ENCODE measurements around the gene IRGC. TPM values are rescaled to one million over a fixed set of nuclear protein-coding genes. Genes with fewer than 3 reads are reported as not detected.

IRGC gene
- total RNA-seq, 1 experiment from 2014 or later: not detected

- Histone ChIP-seq H3K23ac (ENCODE audit: insufficient read length, low read depth, low read length) (no peak overlapping the region), H2BK120ac (ENCODE audit: low read depth, low read length, poor library complexity, severe bottlenecking) (no peak overlapping the region), H3K14ac (ENCODE audit: insufficient read depth, low read length) (no peak overlapping the region), H3K23me2 (ENCODE audit: insufficient read length, low read depth, low read length, poor library complexity, severe bottlenecking) (peaks cover 12% of the 10 kb centered on the region), H4K5ac (ENCODE audit: insufficient read length, low read depth, low read length) (no peak overlapping the region), H2BK12ac (ENCODE audit: insufficient read length, low read depth, low read length) (no peak overlapping the region), H3K4ac (ENCODE audit: low read depth, low read length) (no peak overlapping the region), H2BK15ac (ENCODE audit: low read depth, low read length) (no peak overlapping the region), H4K8ac (replicated peaks; ENCODE audit: insufficient read length, low read depth, low read length) (no peak overlapping the region), H3K18ac (ENCODE audit: insufficient read length, low read depth, low read length) (no peak overlapping the region), H2BK5ac (ENCODE audit: insufficient read length, low read length) (no peak overlapping the region), H3K27ac (ENCODE audit: insufficient read length, low read depth, low read length) (no peak overlapping the region), H3T11ph (ENCODE audit: low read length) (no peak overlapping the region), H3K4me2 (ENCODE audit: insufficient read depth, insufficient read length, low read length) (no peak overlapping the region), H3K9ac (ENCODE audit: extremely low read depth, insufficient read length, low read length) (no peak overlapping the region), H3K4me1 (ENCODE audit: insufficient read depth, low read length) (no peaks in the 10 kb centered on the region), H3K27me3 (ENCODE audit: insufficient read depth, low read length) (no peaks in the 10 kb centered on the region; the same call in 1 of the 2 replicates), H3K9me3 (ENCODE audit: control insufficient read depth, low read depth, low read length) (no peaks in the 10 kb centered on the region), H2AFZ (ENCODE audit: low read length) (no peak overlapping the region), H4K20me1 (ENCODE audit: control insufficient read depth, insufficient read depth, insufficient read length) (no peaks in the 10 kb centered on the region), H2AK5ac (ENCODE audit: insufficient read length, low read length) (no peak overlapping the region), H3K79me2 (ENCODE audit: insufficient read depth, low read length) (0 out of 2 replicates have a peak, but pooled peaks cover 3% of the 10 kb centered on the region), H4K91ac (ENCODE audit: insufficient read length, low read depth, low read length) (no peak overlapping the region), H3K56ac (ENCODE audit: insufficient read length, low read depth, low read length) (no peak overlapping the region), H2BK20ac (ENCODE audit: low read depth, low read length, poor library complexity, severe bottlenecking) (no peak overlapping the region), H3K79me1 (ENCODE audit: insufficient read depth, low read depth, low read length, poor library complexity, severe bottlenecking) (no peaks in the 10 kb centered on the region)
- no peak for TF ChIP-seq CTCF (conservative IDR thresholded peaks at IDR 0.05)
- H3K9me3 Mint-ChIP-seq: no peaks in the 10 kb centered on the region; a peak in 2 of 5 replicates
- DNase-seq: no peak
- H3K27me3 Mint-ChIP-seq (ENCODE audit: low read depth): no peaks in the 10 kb centered on the region
- no peak overlapping the region for H3K27ac Mint-ChIP-seq
- peaks cover 20 to 57% (median 47%) of the 10 kb centered on the region in 3 experiments for H3K36me3 Mint-ChIP-seq (ENCODE audit: insufficient read depth in 1 of 3, low read depth in 3 of 3)
- no peak overlapping the region for H3K4me3 Mint-ChIP-seq
- peaks cover 10 to 19% of the 10 kb centered on the region in 2 experiments for H3K4me1 Mint-ChIP-seq
- no CpG with 5 or more reads among the region's 4 CpGs for WGBS (ENCODE audit: extremely low coverage, insufficient read length, low lambda C conversion rate)
Measured at GRCh38 chr19:43751466-43752220, 35.8 kb downstream of the IRGC start.

Measured in H9 (cell line).